K562 (cell line): Measurements from ENCODE around the gene DNAJC25. TPM values are rescaled to one million over a fixed set of nuclear protein-coding genes. Genes with fewer than 3 reads are reported as not detected.

Experiments used
- RBM14 ChIP-seq: fragments of 200-400 bp; formaldehyde crosslinking; IDR thresholded peaks from 2 replicates; pipeline ENCODE4 v1.6.1; 2018; ENCODE audit warnings: low read depth, mild to moderate bottlenecking, low read length, moderate library complexity, borderline replicate concordance; ENCODE audit not compliant: insufficient read depth
- ZNF165 ChIP-seq: fragments of 250-450 bp; sonication (Bioruptor Pico); IDR thresholded peaks from 2 replicates; pipeline ENCODE4 v1.4.0; 2020; ENCODE audit warnings: borderline replicate concordance
- ZNF212 ChIP-seq: fragments of 450-650 bp; formaldehyde crosslinking; IDR thresholded peaks from 2 replicates; pipeline ENCODE4 v1.4.0; 2020; ENCODE audit warnings: mild to moderate bottlenecking
- ZNF696 ChIP-seq: fragments of 250-450 bp; sonication (Bioruptor Pico); conservative IDR thresholded peaks from 2 replicates; pipeline ENCODE4 v1.4.0; 2020; ENCODE audit warnings: mild to moderate bottlenecking, moderate library complexity
- ZNF764 ChIP-seq: fragments of 250-450 bp; sonication (Bioruptor Pico); IDR thresholded peaks from 2 replicates; pipeline ENCODE4 v1.4.0; 2020; ENCODE audit warnings: low read depth, mild to moderate bottlenecking, moderate library complexity
- polyA plus RNA-seq, 8 experiments: library from polyadenylated mRNA; depleted of rRNA in 4 of 8; stranded (reverse) in 5 of 8; unstranded in 3 of 8; fragments of >200 nt; fragmentation: Nextera tagmentation in 2 of 8; fragmentation: Illumina TruSeq in 1 of 8; extraction: Ambion mirVana in 2 of 8; extraction: Trizol in 1 of 8; gene quantifications; 2 replicates each; pipeline versions ENCODE4 v1.2.1 to v1.2.3, GENCODE V29; 2011 to 2014; ENCODE audit warnings: inconsistent platforms in 1 of 8, missing spikeins in 1 of 8
- total RNA-seq, 7 experiments: library from RNA; depleted of rRNA in 6 of 7; stranded (reverse); fragments of >200 nt in 6 of 7; fragmentation: Illumina TruSeq in 2 of 7; extraction: Trizol in 2 of 7; gene quantifications; 2 replicates each; pipeline versions ENCODE4 v1.2.1 to v1.2.3, GENCODE V29; 2011 to 2021; ENCODE audit warnings: low replicate concordance in 1 of 7
- TF ChIP-seq, protein P1 (sequence below): IDR thresholded peaks from 2 replicates; pipeline ENCODE4 v1.6.1; 2012; ENCODE audit warnings: low read depth, low read length, improper control_type of control experiment, borderline replicate concordance
- TF ChIP-seq, protein P2 (sequence below), 2 experiments: IDR thresholded peaks; 2 replicates each; pipeline ENCODE4 v1.6.1; 2012; ENCODE audit warnings: improper control_type of control experiment in 2 of 2, low read depth in 2 of 2, low read length in 2 of 2, borderline replicate concordance in 1 of 2
- TF ChIP-seq, protein P3 (sequence below), 2 experiments: fragments of 450-650 bp; conservative IDR thresholded peaks; 2 replicates each; pipeline ENCODE4 v1.6.1; 2017; ENCODE audit warnings: mild to moderate bottlenecking in 2 of 2, moderate library complexity in 2 of 2
- TF ChIP-seq, protein P4 (sequence below): fragments of 450-650 bp; IDR thresholded peaks from 2 replicates; pipeline ENCODE4 v1.6.1; 2016
- TF ChIP-seq, protein P5 (sequence below): sonication (generic); formaldehyde crosslinking; IDR thresholded peaks from 2 replicates; pipeline ENCODE4 v1.8.0; 2022; ENCODE audit warnings: mild to moderate bottlenecking, missing genetic modification reagents
- TF ChIP-seq, protein P6 (sequence below): fragments of 200-400 bp; formaldehyde crosslinking; IDR thresholded peaks from 2 replicates; pipeline ENCODE4 v1.6.1; 2017; ENCODE audit warnings: mild to moderate bottlenecking, low read depth, low read length, moderate library complexity
- TF ChIP-seq, protein P7 (sequence below): fragments of 450-650 bp; conservative IDR thresholded peaks from 2 replicates; pipeline ENCODE4 v1.6.1; 2016; ENCODE audit warnings: missing genetic modification characterization, low read depth, mild to moderate bottlenecking, missing compliant biosample characterization, moderate library complexity

DNAJC25 gene
- total and polyA plus RNA-seq, 9 of the 15 experiments (the other 6 are each of a cell fraction or from before 2014, with no cell fraction given): 3.7 to 11.2 (median 7.1) TPM

DNA sequence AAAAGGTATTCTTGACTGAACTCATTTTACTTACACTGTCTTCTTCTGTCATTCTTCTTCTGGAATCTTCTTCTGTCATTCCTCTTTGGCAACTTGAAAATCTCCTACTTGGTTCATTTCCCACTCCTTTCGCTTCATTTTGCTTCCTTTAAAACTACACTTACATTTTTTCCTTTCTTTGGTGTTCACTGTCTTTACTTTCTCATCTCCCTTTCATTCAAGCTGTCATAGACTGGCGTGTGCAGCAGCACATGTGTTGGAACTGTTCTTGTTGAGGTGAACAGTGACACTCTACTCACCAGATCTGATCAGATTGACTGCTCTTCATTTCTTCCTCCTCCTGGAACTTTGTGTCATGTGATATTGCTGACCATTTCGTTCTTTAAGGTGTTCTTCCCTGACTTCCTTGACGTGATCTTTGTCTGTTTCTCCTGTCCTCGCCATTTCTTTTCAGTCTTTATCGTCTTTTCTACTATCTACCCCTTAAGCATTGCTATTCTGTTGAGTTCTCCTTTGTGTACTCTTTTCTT lies 6.4 kb downstream of the DNAJC25 start (continued):
- TF ChIP-seq, protein P1, sequence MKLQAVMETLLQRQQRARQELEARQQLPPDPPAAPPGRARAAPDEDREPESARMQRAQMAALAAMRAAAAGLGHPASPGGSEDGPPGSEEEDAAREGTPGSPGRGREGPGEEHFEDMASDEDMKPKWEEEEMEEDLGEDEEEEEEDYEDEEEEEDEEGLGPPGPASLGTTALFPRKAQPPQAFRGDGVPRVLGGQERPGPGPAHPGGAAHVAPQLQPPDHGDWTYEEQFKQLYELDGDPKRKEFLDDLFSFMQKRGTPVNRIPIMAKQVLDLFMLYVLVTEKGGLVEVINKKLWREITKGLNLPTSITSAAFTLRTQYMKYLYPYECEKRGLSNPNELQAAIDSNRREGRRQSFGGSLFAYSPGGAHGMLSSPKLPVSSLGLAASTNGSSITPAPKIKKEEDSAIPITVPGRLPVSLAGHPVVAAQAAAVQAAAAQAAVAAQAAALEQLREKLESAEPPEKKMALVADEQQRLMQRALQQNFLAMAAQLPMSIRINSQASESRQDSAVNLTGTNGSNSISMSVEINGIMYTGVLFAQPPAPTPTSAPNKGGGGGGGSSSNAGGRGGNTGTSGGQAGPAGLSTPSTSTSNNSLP: no peak
- TF ChIP-seq RBM14 (no peak), ZNF696 (CRISPR knock-in tag) (no peak), ZNF165 (CRISPR knock-in tag) (no peak), ZNF764 (CRISPR knock-in tag) (no peak), ZNF212 (CRISPR knock-in tag) (no peak)
- TF ChIP-seq, protein P2, sequence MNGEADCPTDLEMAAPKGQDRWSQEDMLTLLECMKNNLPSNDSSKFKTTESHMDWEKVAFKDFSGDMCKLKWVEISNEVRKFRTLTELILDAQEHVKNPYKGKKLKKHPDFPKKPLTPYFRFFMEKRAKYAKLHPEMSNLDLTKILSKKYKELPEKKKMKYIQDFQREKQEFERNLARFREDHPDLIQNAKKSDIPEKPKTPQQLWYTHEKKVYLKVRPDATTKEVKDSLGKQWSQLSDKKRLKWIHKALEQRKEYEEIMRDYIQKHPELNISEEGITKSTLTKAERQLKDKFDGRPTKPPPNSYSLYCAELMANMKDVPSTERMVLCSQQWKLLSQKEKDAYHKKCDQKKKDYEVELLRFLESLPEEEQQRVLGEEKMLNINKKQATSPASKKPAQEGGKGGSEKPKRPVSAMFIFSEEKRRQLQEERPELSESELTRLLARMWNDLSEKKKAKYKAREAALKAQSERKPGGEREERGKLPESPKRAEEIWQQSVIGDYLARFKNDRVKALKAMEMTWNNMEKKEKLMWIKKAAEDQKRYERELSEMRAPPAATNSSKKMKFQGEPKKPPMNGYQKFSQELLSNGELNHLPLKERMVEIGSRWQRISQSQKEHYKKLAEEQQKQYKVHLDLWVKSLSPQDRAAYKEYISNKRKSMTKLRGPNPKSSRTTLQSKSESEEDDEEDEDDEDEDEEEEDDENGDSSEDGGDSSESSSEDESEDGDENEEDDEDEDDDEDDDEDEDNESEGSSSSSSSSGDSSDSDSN (IDR thresholded peaks at IDR 0.05; ENCODE audit: borderline replicate concordance in 1 of 2, low read depth in 2 of 2, low read length in 2 of 2): no peak
- TF ChIP-seq, protein P3, sequence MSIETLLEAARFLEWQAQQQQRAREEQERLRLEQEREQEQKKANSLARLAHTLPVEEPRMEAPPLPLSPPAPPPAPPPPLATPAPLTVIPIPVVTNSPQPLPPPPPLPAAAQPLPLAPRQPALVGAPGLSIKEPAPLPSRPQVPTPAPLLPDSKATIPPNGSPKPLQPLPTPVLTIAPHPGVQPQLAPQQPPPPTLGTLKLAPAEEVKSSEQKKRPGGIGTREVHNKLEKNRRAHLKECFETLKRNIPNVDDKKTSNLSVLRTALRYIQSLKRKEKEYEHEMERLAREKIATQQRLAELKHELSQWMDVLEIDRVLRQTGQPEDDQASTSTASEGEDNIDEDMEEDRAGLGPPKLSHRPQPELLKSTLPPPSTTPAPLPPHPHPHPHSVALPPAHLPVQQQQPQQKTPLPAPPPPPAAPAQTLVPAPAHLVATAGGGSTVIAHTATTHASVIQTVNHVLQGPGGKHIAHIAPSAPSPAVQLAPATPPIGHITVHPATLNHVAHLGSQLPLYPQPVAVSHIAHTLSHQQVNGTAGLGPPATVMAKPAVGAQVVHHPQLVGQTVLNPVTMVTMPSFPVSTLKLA (conservative IDR thresholded peaks at IDR 0.05): peak; percentile 20 to 49; a peak in 1 of 4 replicates
- TF ChIP-seq, protein P4, sequence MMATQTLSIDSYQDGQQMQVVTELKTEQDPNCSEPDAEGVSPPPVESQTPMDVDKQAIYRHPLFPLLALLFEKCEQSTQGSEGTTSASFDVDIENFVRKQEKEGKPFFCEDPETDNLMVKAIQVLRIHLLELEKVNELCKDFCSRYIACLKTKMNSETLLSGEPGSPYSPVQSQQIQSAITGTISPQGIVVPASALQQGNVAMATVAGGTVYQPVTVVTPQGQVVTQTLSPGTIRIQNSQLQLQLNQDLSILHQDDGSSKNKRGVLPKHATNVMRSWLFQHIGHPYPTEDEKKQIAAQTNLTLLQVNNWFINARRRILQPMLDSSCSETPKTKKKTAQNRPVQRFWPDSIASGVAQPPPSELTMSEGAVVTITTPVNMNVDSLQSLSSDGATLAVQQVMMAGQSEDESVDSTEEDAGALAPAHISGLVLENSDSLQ: peak; percentile 63
- TF ChIP-seq, protein P5, sequence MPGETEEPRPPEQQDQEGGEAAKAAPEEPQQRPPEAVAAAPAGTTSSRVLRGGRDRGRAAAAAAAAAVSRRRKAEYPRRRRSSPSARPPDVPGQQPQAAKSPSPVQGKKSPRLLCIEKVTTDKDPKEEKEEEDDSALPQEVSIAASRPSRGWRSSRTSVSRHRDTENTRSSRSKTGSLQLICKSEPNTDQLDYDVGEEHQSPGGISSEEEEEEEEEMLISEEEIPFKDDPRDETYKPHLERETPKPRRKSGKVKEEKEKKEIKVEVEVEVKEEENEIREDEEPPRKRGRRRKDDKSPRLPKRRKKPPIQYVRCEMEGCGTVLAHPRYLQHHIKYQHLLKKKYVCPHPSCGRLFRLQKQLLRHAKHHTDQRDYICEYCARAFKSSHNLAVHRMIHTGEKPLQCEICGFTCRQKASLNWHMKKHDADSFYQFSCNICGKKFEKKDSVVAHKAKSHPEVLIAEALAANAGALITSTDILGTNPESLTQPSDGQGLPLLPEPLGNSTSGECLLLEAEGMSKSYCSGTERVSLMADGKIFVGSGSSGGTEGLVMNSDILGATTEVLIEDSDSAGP (CRISPR knock-in tag): no peak
- TF ChIP-seq, protein P6, sequence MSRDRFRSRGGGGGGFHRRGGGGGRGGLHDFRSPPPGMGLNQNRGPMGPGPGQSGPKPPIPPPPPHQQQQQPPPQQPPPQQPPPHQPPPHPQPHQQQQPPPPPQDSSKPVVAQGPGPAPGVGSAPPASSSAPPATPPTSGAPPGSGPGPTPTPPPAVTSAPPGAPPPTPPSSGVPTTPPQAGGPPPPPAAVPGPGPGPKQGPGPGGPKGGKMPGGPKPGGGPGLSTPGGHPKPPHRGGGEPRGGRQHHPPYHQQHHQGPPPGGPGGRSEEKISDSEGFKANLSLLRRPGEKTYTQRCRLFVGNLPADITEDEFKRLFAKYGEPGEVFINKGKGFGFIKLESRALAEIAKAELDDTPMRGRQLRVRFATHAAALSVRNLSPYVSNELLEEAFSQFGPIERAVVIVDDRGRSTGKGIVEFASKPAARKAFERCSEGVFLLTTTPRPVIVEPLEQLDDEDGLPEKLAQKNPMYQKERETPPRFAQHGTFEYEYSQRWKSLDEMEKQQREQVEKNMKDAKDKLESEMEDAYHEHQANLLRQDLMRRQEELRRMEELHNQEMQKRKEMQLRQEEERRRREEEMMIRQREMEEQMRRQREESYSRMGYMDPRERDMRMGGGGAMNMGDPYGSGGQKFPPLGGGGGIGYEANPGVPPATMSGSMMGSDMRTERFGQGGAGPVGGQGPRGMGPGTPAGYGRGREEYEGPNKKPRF: no peak
- TF ChIP-seq, protein P7, sequence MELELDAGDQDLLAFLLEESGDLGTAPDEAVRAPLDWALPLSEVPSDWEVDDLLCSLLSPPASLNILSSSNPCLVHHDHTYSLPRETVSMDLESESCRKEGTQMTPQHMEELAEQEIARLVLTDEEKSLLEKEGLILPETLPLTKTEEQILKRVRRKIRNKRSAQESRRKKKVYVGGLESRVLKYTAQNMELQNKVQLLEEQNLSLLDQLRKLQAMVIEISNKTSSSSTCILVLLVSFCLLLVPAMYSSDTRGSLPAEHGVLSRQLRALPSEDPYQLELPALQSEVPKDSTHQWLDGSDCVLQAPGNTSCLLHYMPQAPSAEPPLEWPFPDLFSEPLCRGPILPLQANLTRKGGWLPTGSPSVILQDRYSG (tag): no peak
